ENCODE measurements around the gene MUC4. TPM values are rescaled to one million over a fixed set of nuclear protein-coding genes. Genes with fewer than 3 reads are reported as not detected.

MUC4 gene
- total RNA-seq, 1 experiment from 2014 or later, result not detected

DNA sequence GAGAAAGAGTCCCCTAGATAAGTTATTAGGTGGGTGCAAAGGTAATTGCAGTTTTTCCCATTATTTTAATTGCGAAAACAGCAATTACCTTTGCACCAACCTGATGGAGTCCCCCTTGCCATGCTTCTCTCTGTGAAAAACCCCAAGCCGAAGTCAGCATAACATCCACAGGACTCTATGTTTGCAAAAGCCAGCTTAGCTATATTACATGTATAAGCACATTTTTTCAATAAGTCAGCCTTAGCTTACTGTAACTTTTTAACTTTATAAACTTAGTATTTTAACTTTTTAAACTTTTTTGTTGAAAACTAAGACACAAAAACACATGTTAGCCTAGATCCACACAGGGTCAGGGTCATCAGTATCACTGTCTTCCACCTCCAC lies 112.3 kb downstream of the MUC4 start:
- BruUV-seq (replicated peaks), result TSS peak; percentile 12
- Histone ChIP-seq H3K4me2 (ENCODE audit: low read length) (no peak overlapping the region), H4K20me1 (ENCODE audit: low read length) (no peaks in the 10 kb centered on the region), H3K27ac (ENCODE audit: low read length) (no peak overlapping the region), H3K36me3 (ENCODE audit: low read depth, low read length) (no peaks in the 10 kb centered on the region; the same call in 1 of the 2 replicates), H3K9me3 (ENCODE audit: low read length) (no peaks in the 10 kb centered on the region), H3K9me2 (replicated peaks; ENCODE audit: low read length) (no peaks in the 10 kb centered on the region), H2AFZ (ENCODE audit: low read length) (no peak overlapping the region), H3K4me1 (ENCODE audit: insufficient read depth, low read length) (peaks cover 11% of the 10 kb centered on the region; the same call in 1 of the 2 replicates), H3K4me3 (ENCODE audit: low read length) (no peak overlapping the region), H3K9ac (ENCODE audit: low read length) (no peak overlapping the region), H3F3A (ENCODE audit: low read length, unreplicated experiment) (no peaks in the 10 kb centered on the region), H3K27me3 (ENCODE audit: low read length) (no peaks in the 10 kb centered on the region), H3K79me2 (ENCODE audit: low read length) (no peaks in the 10 kb centered on the region)
- POLR2A ChIA-PET (ENCODE audit: unreplicated experiment), result no interaction called here
- no peak for TF ChIP-seq EZH2phosphoT487 (IDR thresholded peaks at IDR 0.05; ENCODE audit: borderline replicate concordance, low read length)
- TF ChIP-seq, protein P1, sequence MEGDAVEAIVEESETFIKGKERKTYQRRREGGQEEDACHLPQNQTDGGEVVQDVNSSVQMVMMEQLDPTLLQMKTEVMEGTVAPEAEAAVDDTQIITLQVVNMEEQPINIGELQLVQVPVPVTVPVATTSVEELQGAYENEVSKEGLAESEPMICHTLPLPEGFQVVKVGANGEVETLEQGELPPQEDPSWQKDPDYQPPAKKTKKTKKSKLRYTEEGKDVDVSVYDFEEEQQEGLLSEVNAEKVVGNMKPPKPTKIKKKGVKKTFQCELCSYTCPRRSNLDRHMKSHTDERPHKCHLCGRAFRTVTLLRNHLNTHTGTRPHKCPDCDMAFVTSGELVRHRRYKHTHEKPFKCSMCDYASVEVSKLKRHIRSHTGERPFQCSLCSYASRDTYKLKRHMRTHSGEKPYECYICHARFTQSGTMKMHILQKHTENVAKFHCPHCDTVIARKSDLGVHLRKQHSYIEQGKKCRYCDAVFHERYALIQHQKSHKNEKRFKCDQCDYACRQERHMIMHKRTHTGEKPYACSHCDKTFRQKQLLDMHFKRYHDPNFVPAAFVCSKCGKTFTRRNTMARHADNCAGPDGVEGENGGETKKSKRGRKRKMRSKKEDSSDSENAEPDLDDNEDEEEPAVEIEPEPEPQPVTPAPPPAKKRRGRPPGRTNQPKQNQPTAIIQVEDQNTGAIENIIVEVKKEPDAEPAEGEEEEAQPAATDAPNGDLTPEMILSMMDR (conservative IDR thresholded peaks at IDR 0.05; ENCODE audit: low read depth, low read length), result no peak
- TF ChIP-seq EZH2 (IDR thresholded peaks at IDR 0.05; ENCODE audit: low read length, unreplicated experiment), result no peak
- intact Hi-C loops (cut with micrococcal nuclease), result no loop called here
- ATAC-seq, result no peak
- no peak for DNase-seq
- CTCF ChIA-PET, result no interaction called here

DNA sequence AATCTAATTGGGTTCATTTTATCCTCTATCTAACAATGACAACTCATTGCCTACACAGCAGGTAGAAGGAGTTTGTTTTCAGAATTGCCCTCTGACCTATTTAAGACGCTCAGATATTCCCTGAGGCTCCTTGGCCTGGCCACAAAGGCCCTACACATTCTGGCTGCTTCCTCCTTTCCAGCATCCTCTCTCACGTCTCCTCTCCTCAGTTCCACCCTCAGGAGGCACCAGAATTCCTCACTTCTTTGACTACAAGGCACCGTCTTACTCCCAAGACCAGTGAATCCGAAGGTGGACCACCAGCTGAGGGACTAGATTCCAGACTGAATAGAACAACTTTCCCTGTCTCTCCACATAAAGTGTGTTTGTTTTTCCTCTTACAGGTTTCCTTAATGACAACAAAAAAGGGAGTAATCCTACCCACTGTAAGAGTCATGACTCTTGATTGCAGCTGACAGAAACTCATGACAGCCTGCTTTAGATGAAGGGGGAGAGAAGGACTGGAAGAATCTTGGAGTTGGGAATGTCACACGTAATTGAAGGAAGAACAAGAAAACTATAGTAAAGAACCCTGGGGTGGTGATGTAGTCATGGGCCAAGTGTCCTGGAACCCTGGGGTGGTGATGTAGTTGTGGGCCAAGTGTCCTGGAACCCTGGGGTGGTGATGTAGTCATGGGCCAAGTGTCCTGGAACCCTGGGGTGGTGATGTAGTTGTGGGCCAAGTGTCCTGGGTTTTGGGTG lies 112.9 kb downstream of the MUC4 start:
- no peaks in the 10 kb centered on the region for H3K9me2 ChIP-seq (replicated peaks; ENCODE audit: low read length)
- H3K27ac ChIP-seq (ENCODE audit: low read length), result no peak overlapping the region
- ATAC-seq (no peak), DNase-seq (no peak)
- TF ChIP-seq EZH2 (IDR thresholded peaks at IDR 0.05; ENCODE audit: low read length, unreplicated experiment) (no peak), EZH2phosphoT487 (IDR thresholded peaks at IDR 0.05; ENCODE audit: borderline replicate concordance, low read length) (no peak)
- TF ChIP-seq, protein P1 (conservative IDR thresholded peaks at IDR 0.05; ENCODE audit: low read depth, low read length), result no peak
- no TSS peak for BruUV-seq (replicated peaks)
- H2AFZ ChIP-seq (ENCODE audit: low read length), result no peak overlapping the region
- intact Hi-C loops (cut with micrococcal nuclease), result no loop called here
- no peaks in the 10 kb centered on the region for H4K20me1 ChIP-seq (ENCODE audit: low read length)
- no peak overlapping the region for H3K4me2 ChIP-seq (ENCODE audit: low read length)
- H3F3A ChIP-seq (ENCODE audit: low read length, unreplicated experiment), result no peaks in the 10 kb centered on the region
- H3K4me1 ChIP-seq (ENCODE audit: insufficient read depth, low read length), result peaks cover 11% of the 10 kb centered on the region; the same call in 1 of the 2 replicates
- CTCF ChIA-PET, result no interaction called here
- POLR2A ChIA-PET (ENCODE audit: unreplicated experiment), result no interaction called here
- no peak overlapping the region for H3K4me3 ChIP-seq (ENCODE audit: low read length)
- no peaks in the 10 kb centered on the region for H3K9me3 ChIP-seq (ENCODE audit: low read length)
- H3K9ac ChIP-seq (ENCODE audit: low read length), result no peak overlapping the region
- no peaks in the 10 kb centered on the region for H3K79me2 ChIP-seq (ENCODE audit: low read length)
- H3K36me3 ChIP-seq (ENCODE audit: low read depth, low read length), result peaks cover under 1% of the 10 kb centered on the region; the same call in 1 of the 2 replicates
- H3K27me3 ChIP-seq (ENCODE audit: low read length), result no peaks in the 10 kb centered on the region

DNA sequence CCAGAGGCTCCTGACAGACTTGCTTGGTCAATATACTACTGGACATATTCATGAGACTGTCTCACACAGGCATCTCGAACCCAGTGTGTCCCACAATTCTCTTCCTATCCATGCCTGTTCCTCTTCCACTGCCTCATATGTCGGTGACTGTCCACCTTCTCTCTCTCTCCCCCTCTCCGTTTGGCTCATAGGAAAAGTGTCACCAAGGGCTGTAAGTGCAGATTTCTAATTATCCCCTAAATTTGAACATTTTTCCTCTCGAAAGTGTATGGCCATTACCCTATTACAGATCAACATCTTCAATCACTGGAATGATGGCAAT lies 113.4 kb downstream of the MUC4 start:
- Histone ChIP-seq H3K27ac (ENCODE audit: low read length) (no peak overlapping the region), H3K9ac (ENCODE audit: low read length) (no peak overlapping the region), H3K9me3 (ENCODE audit: low read length) (no peaks in the 10 kb centered on the region), H3F3A (ENCODE audit: low read length, unreplicated experiment) (no peaks in the 10 kb centered on the region), H3K4me3 (ENCODE audit: low read length) (no peak overlapping the region), H4K20me1 (ENCODE audit: low read length) (no peaks in the 10 kb centered on the region), H3K4me2 (ENCODE audit: low read length) (no peak overlapping the region), H3K9me2 (replicated peaks; ENCODE audit: low read length) (no peaks in the 10 kb centered on the region), H2AFZ (ENCODE audit: low read length) (no peak overlapping the region), H3K4me1 (ENCODE audit: insufficient read depth, low read length) (peaks cover 11% of the 10 kb centered on the region; the same call in 1 of the 2 replicates), H3K79me2 (ENCODE audit: low read length) (no peaks in the 10 kb centered on the region), H3K27me3 (ENCODE audit: low read length) (no peaks in the 10 kb centered on the region), H3K36me3 (ENCODE audit: low read depth, low read length) (peaks cover 4% of the 10 kb centered on the region; the same call in 1 of the 2 replicates)
- intact Hi-C loops (cut with micrococcal nuclease), result no loop called here
- TF ChIP-seq EZH2 (IDR thresholded peaks at IDR 0.05; ENCODE audit: low read length, unreplicated experiment) (no peak), EZH2phosphoT487 (IDR thresholded peaks at IDR 0.05; ENCODE audit: borderline replicate concordance, low read length) (no peak)
- TF ChIP-seq, protein P1 (conservative IDR thresholded peaks at IDR 0.05; ENCODE audit: low read depth, low read length), result no peak
- ChIA-PET POLR2A (ENCODE audit: unreplicated experiment) (no interaction called here), CTCF (no interaction called here)
- BruUV-seq (replicated peaks), result no TSS peak
- DNase-seq, result no peak
- ATAC-seq, result no peak
